ENCODE data around the gene CPT1C. TPM values are rescaled to one million over a fixed set of nuclear protein-coding genes. Genes with fewer than 3 reads are reported as not detected.

Gene CPT1C
- polyA plus RNA-seq, 3 donors, result 11.2 to 13.6 (median 11.6) TPM

- peak; percentile 93 for DNase-seq
Measured at GRCh38 chr19:49680421-49681351, 10.2 kb upstream of the CPT1C start.

GRCh38 chr19:49681830-49682229 is 9.1 kb upstream of the CPT1C start:
- DNase-seq, result no peak

- DNase-seq, result no peak
Measured at GRCh38 chr19:49682274-49682673, 8.6 kb upstream of the CPT1C start.

GRCh38 chr19:49683814-49684250 is 7.1 kb upstream of the CPT1C start:
- DNase-seq, result no peak

GRCh38 chr19:49684251-49684982 is 6.5 kb upstream of the CPT1C start:
- DNase-seq, result no peak

GRCh38 chr19:49684983-49685553 is 5.8 kb upstream of the CPT1C start:
- DNase-seq, result no peak

- DNase-seq, result no peak
Measured at GRCh38 chr19:49685845-49686332, 5.0 kb upstream of the CPT1C start.

- no peak for DNase-seq
Measured at GRCh38 chr19:49686503-49687088, 4.3 kb upstream of the CPT1C start.

GRCh38 chr19:49687150-49687549 is 3.8 kb upstream of the CPT1C start:
- DNase-seq, result no peak

GRCh38 chr19:49687566-49688316 is 3.2 kb upstream of the CPT1C start:
- DNase-seq, result no peak

- no peak for DNase-seq
Measured at GRCh38 chr19:49688531-49689132, 2.3 kb upstream of the CPT1C start.

GRCh38 chr19:49689133-49690078 is 1.5 kb upstream of the CPT1C start, which contains the start of gene ADM5:
ADM5 (plus strand) TSS chr19:49689594; CDS start chr19:49689838, 244 bp downstream.
- no peak for DNase-seq

GRCh38 chr19:49690079-49690655 is 749 bp upstream of the CPT1C start:
- DNase-seq, result no peak

GRCh38 chr19:49691243-49692146 is 579 bp downstream of the CPT1C start:
- DNase-seq, result peak; percentile 71

GRCh38 chr19:49692147-49692506 is 1.2 kb downstream of the CPT1C start:
- DNase-seq, result no peak

- DNase-seq, result no peak
Measured at GRCh38 chr19:49696115-49696514, 5.2 kb downstream of the CPT1C start.

- no peak for DNase-seq
Measured at GRCh38 chr19:49696865-49697264, 5.9 kb downstream of the CPT1C start.

GRCh38 chr19:49699364-49699763 is 8.4 kb downstream of the CPT1C start:
- no peak for DNase-seq
